ACHN (cell line): Measurements from ENCODE around the gene TMEM221.

ENCODE experiments used
- DNase-seq: peaks from one replicate; pipeline ENCODE4 v3.0.0-alpha.2; 2015
- in situ Hi-C: cut with HindIII; loops from 2 replicates; pipeline ENCODE4 v1.10.0; 2017; ENCODE audit warnings: low sequenced_read_pairs, low pct_ligation_motif_present, low pct_unique_long_range_greater_than_20kb

The TMEM221 gene

GRCh38 chr19:17418710-17419109 lies 29.8 kb downstream of the TMEM221 start:
- DNase-seq = no peak
- in situ Hi-C loops = no loop called here

GRCh38 chr19:17415121-17415520 lies 33.3 kb downstream of the TMEM221 start:
- in situ Hi-C loops = no loop called here
- no peak for DNase-seq

GRCh38 chr19:17414097-17414496 lies 34.4 kb downstream of the TMEM221 start:
- in situ Hi-C loops = no loop called here
- no peak for DNase-seq

GRCh38 chr19:17411801-17412200 lies 36.7 kb downstream of the TMEM221 start:
- no peak for DNase-seq
- in situ Hi-C loops = no loop called here

GRCh38 chr19:17409990-17410389 lies 38.5 kb downstream of the TMEM221 start:
- in situ Hi-C loops = no loop called here

GRCh38 chr19:17406887-17407196 lies 41.6 kb downstream of the TMEM221 start:
- no peak for DNase-seq
- in situ Hi-C loops = no loop called here

More at GRCh38 chr19:17409990-17410389, 38.5 kb downstream of the TMEM221 start:
- DNase-seq = no peak

GRCh38 chr19:17406046-17406886 lies 42.2 kb downstream of the TMEM221 start:
- no peak for DNase-seq
- in situ Hi-C loops = no loop called here

GRCh38 chr19:17405250-17406045 lies 43.0 kb downstream of the TMEM221 start, which contains the start of gene BST2:
Gene BST2 (minus strand): TSS chr19:17405630. CDS start chr19:17405575, 55 bp downstream.
- peak; percentile 34 for DNase-seq
- in situ Hi-C loops = no loop called here

GRCh38 chr19:17404621-17405249 lies 43.7 kb downstream of the TMEM221 start:
- DNase-seq = no peak
- in situ Hi-C loops = no loop called here

- no peak for DNase-seq
- in situ Hi-C loops = no loop called here
Observed at GRCh38 chr19:17404015-17404414, 44.5 kb downstream of the TMEM221 start.

- in situ Hi-C loops = no loop called here
- DNase-seq = no peak
Observed at GRCh38 chr19:17402982-17403855, 45.2 kb downstream of the TMEM221 start.

- in situ Hi-C loops = no loop called here
- no peak for DNase-seq
Observed at GRCh38 chr19:17401628-17402027, 46.8 kb downstream of the TMEM221 start.

- in situ Hi-C loops = no loop called here
Observed at GRCh38 chr19:17398902-17399527, 49.5 kb downstream of the TMEM221 start.

GRCh38 chr19:17394891-17395415 lies 53.5 kb downstream of the TMEM221 start:
- in situ Hi-C loops = no loop called here
- DNase-seq = peak; percentile 58

More at GRCh38 chr19:17398902-17399527, 49.5 kb downstream of the TMEM221 start:
- DNase-seq = no peak

- in situ Hi-C loops = no loop called here
- DNase-seq = no peak
Observed at GRCh38 chr19:17393914-17394313, 54.6 kb downstream of the TMEM221 start, which contains the start of gene CCDC194. Gene CCDC194 (minus strand): TSS chr19:17394196. CDS start chr19:17394158, 38 bp downstream.

GRCh38 chr19:17393002-17393401 lies 55.5 kb downstream of the TMEM221 start:
- in situ Hi-C loops = no loop called here
- no peak for DNase-seq

GRCh38 chr19:17391371-17392151 lies 56.9 kb downstream of the TMEM221 start:
- in situ Hi-C loops = no loop called here
- no peak for DNase-seq
